SK-N-SH (cell line): ENCODE results near the gene SERP2.

ENCODE experiments used
- ELF1 ChIP-seq: IDR thresholded peaks from 2 replicates; pipeline ENCODE4 v1.4.0; 2012
- EP300 ChIP-seq, 2 experiments: IDR thresholded peaks; 2 replicates each; pipeline versions ENCODE4 v1.4.0 to v1.6.1; 2012; ENCODE audit warnings: borderline replicate concordance in 1 of 2, low read depth in 1 of 2, low read length in 1 of 2
- EZH2phosphoT487 ChIP-seq: fragments of 200-600 bp; sonication (generic); IDR thresholded peaks from 2 replicates; pipeline ENCODE4 v1.6.1; 2017; ENCODE audit warnings: low read depth, mixed run types, mild to moderate bottlenecking, antibody characterized with exemption, moderate library complexity, borderline replicate concordance
- TF ChIP-seq, protein P1 (sequence below): fragments of 200-600 bp; sonication (generic); IDR thresholded peaks from 2 replicates; pipeline ENCODE4 v1.6.1; 2017; ENCODE audit warnings: antibody characterized with exemption, mild to moderate bottlenecking, moderate library complexity
- TF ChIP-seq, protein P2 (sequence below): fragments of 150-350 bp; IDR thresholded peaks from 2 replicates; pipeline ENCODE4 v1.6.1; 2017; ENCODE audit warnings: antibody characterized with exemption, low read length, low read depth, borderline replicate concordance

DNA sequence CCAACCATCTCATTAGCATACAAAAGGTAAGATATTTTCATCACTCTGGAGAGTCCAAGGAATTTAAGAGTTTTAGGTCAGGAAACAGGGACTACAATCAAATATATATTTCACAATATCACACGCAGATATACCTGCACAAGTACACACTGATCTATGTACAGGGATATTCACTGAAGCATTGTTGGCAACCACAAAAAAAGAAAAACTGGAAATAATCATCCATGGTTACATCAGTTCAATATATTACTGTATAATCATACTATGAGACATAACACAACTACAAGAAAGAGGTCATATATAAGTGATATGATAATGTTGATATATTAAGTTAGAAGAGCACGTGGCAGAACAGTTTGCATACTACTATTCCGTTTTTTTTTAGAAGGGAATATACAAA, 2.2 kb upstream of the SERP2 start:
- TF ChIP-seq, protein P1, sequence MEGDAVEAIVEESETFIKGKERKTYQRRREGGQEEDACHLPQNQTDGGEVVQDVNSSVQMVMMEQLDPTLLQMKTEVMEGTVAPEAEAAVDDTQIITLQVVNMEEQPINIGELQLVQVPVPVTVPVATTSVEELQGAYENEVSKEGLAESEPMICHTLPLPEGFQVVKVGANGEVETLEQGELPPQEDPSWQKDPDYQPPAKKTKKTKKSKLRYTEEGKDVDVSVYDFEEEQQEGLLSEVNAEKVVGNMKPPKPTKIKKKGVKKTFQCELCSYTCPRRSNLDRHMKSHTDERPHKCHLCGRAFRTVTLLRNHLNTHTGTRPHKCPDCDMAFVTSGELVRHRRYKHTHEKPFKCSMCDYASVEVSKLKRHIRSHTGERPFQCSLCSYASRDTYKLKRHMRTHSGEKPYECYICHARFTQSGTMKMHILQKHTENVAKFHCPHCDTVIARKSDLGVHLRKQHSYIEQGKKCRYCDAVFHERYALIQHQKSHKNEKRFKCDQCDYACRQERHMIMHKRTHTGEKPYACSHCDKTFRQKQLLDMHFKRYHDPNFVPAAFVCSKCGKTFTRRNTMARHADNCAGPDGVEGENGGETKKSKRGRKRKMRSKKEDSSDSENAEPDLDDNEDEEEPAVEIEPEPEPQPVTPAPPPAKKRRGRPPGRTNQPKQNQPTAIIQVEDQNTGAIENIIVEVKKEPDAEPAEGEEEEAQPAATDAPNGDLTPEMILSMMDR = no peak
- TF ChIP-seq, protein P2, sequence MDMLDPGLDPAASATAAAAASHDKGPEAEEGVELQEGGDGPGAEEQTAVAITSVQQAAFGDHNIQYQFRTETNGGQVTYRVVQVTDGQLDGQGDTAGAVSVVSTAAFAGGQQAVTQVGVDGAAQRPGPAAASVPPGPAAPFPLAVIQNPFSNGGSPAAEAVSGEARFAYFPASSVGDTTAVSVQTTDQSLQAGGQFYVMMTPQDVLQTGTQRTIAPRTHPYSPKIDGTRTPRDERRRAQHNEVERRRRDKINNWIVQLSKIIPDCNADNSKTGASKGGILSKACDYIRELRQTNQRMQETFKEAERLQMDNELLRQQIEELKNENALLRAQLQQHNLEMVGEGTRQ = no peak
- TF ChIP-seq ELF1 (no peak), EP300 (IDR thresholded peaks at IDR 0.05; ENCODE audit: borderline replicate concordance in 1 of 2, low read depth in 1 of 2, low read length in 1 of 2) (no peak), EZH2phosphoT487 (no peak)
